Measurements from ENCODE around the gene SLC43A3. TPM values are rescaled to one million over a fixed set of nuclear protein-coding genes. Genes with fewer than 3 reads are reported as not detected.

The SLC43A3 gene
- total and polyA plus RNA-seq, 10 donors: 15.2 to 72.5 (median 35.7) TPM

- intact Hi-C loops (cut with DNase I; ENCODE audit: low total_unique reads): no loop called here
- H3K9me3 ChIP-seq: no peaks in the 10 kb centered on the region
- 86 to 93% (median 90%) methylated on average over 12 of the region's 12 CpGs for WGBS, 5 donors
Measured at GRCh38 chr11:57438345-57439285, 11.7 kb upstream of the SLC43A3 start.

GRCh38 chr11:57436031-57436430, 9.1 kb upstream of the SLC43A3 start:
- Histone ChIP-seq H3K36me3 (no peaks in the 10 kb centered on the region), H3K9me3 (no peaks in the 10 kb centered on the region), H3K27me3 (replicated peaks in 1 of 7) (no peaks in the 10 kb centered on the region), H3K4me1 (peaks cover 0 to 29% (median 0%) of the 10 kb centered on the region in 6 donors), H3K27ac (no peak overlapping the region), H3K4me3 (no peak overlapping the region)
- DNase-seq: no peak
- TF ChIP-seq, protein P1, sequence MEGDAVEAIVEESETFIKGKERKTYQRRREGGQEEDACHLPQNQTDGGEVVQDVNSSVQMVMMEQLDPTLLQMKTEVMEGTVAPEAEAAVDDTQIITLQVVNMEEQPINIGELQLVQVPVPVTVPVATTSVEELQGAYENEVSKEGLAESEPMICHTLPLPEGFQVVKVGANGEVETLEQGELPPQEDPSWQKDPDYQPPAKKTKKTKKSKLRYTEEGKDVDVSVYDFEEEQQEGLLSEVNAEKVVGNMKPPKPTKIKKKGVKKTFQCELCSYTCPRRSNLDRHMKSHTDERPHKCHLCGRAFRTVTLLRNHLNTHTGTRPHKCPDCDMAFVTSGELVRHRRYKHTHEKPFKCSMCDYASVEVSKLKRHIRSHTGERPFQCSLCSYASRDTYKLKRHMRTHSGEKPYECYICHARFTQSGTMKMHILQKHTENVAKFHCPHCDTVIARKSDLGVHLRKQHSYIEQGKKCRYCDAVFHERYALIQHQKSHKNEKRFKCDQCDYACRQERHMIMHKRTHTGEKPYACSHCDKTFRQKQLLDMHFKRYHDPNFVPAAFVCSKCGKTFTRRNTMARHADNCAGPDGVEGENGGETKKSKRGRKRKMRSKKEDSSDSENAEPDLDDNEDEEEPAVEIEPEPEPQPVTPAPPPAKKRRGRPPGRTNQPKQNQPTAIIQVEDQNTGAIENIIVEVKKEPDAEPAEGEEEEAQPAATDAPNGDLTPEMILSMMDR (IDR thresholded peaks at IDR 0.05 in 8 of 11, conservative IDR thresholded peaks at IDR 0.05 in 3 of 11): no peak
- TF ChIP-seq POLR2AphosphoS5 (IDR thresholded peaks at IDR 0.05): no peak
- TF ChIP-seq POLR2A (IDR thresholded peaks at IDR 0.05): no peak
- intact Hi-C loops (cut with DNase I; ENCODE audit: low total_unique reads): no loop called here
- WGBS, 5 donors: 88 to 96% (median 91%) methylated on average over 7 of the region's 7 CpGs

More at GRCh38 chr11:57438345-57439285, 11.7 kb upstream of the SLC43A3 start:
- Histone ChIP-seq H3K27me3 (replicated peaks in 1 of 7) (no peaks in the 10 kb centered on the region), H3K27ac (no peak overlapping the region), H3K4me1 (peaks cover 0 to 15% (median 0%) of the 10 kb centered on the region in 6 donors), H3K4me3 (no peak overlapping the region), H3K36me3 (no peaks in the 10 kb centered on the region)
- no peak for TF ChIP-seq POLR2AphosphoS5 (IDR thresholded peaks at IDR 0.05)
- no peak for TF ChIP-seq POLR2A (IDR thresholded peaks at IDR 0.05)
- TF ChIP-seq, protein P1 (IDR thresholded peaks at IDR 0.05 in 8 of 11, conservative IDR thresholded peaks at IDR 0.05 in 3 of 11): no peak
- DNase-seq: no peak

DNA sequence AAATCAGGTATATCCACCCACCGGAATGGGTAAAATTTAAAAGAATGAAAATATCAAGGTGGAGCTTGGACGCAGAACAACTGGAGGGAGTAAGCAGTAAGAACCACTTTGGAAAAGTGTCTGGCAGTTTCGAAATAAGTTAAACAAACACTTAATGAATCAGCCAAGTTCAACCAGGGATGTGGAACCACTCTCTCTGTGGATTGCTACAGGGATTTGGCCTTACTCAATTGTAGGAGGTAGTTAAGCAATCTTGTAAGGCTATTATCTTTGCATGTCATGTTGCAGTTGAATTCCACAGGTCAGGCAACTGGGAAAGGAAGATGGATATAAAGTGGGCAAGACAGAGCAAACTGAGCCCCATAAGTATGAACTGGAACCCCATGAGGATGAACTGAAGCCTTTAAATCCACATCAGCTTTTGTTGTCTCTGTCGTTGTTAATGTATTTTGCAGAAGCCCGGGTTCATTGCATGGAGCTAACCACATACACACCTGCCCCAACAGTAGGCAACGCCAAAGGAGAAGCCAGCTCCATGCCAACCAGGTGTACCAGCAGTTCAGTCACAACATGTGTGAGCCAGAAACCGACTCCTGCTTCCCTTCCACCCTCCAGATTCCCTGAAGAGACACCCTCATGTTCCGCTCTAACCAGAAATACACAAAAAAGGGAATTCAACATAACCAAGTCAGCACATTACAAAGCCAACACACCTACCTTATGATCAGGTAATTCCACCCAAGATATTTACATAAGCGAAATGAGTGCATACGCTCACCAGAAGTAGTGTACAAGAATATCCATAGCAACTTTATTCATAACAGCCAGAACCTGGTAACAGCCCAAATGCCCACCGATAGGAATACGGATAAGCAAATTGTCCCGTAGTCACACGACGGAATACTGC, 8.0 kb upstream of the SLC43A3 start:
- no peak for DNase-seq
- H3K27ac ChIP-seq: no peak overlapping the region

More for the DNA sequence above, 8.0 kb upstream of the SLC43A3 start:
- Histone ChIP-seq H3K36me3 (no peaks in the 10 kb centered on the region), H3K4me3 (no peak overlapping the region), H3K27me3 (replicated peaks in 1 of 7) (no peaks in the 10 kb centered on the region), H3K9me3 (no peaks in the 10 kb centered on the region), H3K4me1 (peaks cover 0 to 29% (median 0%) of the 10 kb centered on the region in 6 donors)
- WGBS, 5 donors: 69 to 84% (median 70%) methylated on average over 15 of the region's 15 CpGs
- intact Hi-C loops (cut with DNase I; ENCODE audit: low total_unique reads): no loop called here
- TF ChIP-seq, protein P1 (IDR thresholded peaks at IDR 0.05 in 8 of 11, conservative IDR thresholded peaks at IDR 0.05 in 3 of 11): no peak
- TF ChIP-seq POLR2AphosphoS5 (IDR thresholded peaks at IDR 0.05): no peak
- TF ChIP-seq POLR2A (IDR thresholded peaks at IDR 0.05): no peak
